Activated CD8-positive, alpha-beta memory T cell treated with anti-CD3 and anti-CD28 coated beads, Interleukin-2, amount 50 U/mL, for 48 hours (primary cell): Measurements from ENCODE around the gene NPR2.

ENCODE experiments used
- DNase-seq: peaks from one replicate; pipeline ENCODE4 v3.0.0-alpha.2; 2020

The NPR2 gene

GRCh38 chr9:35791297-35791921, at the start of gene NPR2:
TSS of gene NPR2 (plus strand) at chr9:35791591. CDS start at chr9:35792409, 818 bp downstream.
- DNase-seq = no peak

- no peak for DNase-seq
These were observed 49.7 kb upstream of the NPR2 start for GRCh38 chr9:35741740-35742139.

- no peak for DNase-seq
These were observed 47.9 kb upstream of the NPR2 start for GRCh38 chr9:35743452-35743851.

GRCh38 chr9:35743880-35744518, 47.4 kb upstream of the NPR2 start:
- DNase-seq = no peak

GRCh38 chr9:35745569-35745968, 45.8 kb upstream of the NPR2 start:
- DNase-seq = no peak

- no peak for DNase-seq
These were observed 44.8 kb upstream of the NPR2 start for GRCh38 chr9:35746583-35746982.

GRCh38 chr9:35748242-35748857, 43.0 kb upstream of the NPR2 start:
- no peak for DNase-seq

GRCh38 chr9:35748858-35749514, 42.4 kb upstream of the NPR2 start, which contains the start of the genes GBA2 and RGP1:
TSS of gene GBA2 (minus strand) at chr9:35749228. CDS start at chr9:35748704, 524 bp downstream.
TSS of gene RGP1 (plus strand) at chr9:35749287. CDS start at chr9:35749756, 469 bp downstream.
- DNase-seq = peak; percentile 86

GRCh38 chr9:35749515-35750255, 41.7 kb upstream of the NPR2 start:
- peak; percentile 64 for DNase-seq

GRCh38 chr9:35750256-35750531, 41.2 kb upstream of the NPR2 start:
- no peak for DNase-seq

- DNase-seq = no peak
These were observed 37.9 kb upstream of the NPR2 start for GRCh38 chr9:35753466-35753865.

- no peak for DNase-seq
These were observed 37.1 kb upstream of the NPR2 start, which contains the start of gene MSMP for GRCh38 chr9:35754264-35754663. TSS of gene MSMP (minus strand) at chr9:35754276. CDS start at chr9:35754129, 147 bp downstream.

- DNase-seq = no peak
These were observed 36.3 kb upstream of the NPR2 start for GRCh38 chr9:35755071-35755470.

GRCh38 chr9:35756275-35757225, 34.8 kb upstream of the NPR2 start:
- DNase-seq = peak; percentile 89

GRCh38 chr9:35757226-35757891, 34.0 kb upstream of the NPR2 start:
- peak; percentile 71 for DNase-seq

GRCh38 chr9:35757892-35758275, 33.5 kb upstream of the NPR2 start:
- no peak for DNase-seq

- DNase-seq = no peak
These were observed 32.8 kb upstream of the NPR2 start for GRCh38 chr9:35758475-35759050.

- DNase-seq = no peak
These were observed 31.6 kb upstream of the NPR2 start for GRCh38 chr9:35759795-35760194.

- DNase-seq = no peak
These were observed 30.7 kb upstream of the NPR2 start for GRCh38 chr9:35760651-35761050.

- DNase-seq = no peak
These were observed 28.2 kb upstream of the NPR2 start for GRCh38 chr9:35763181-35763580.

GRCh38 chr9:35763803-35764202, 27.6 kb upstream of the NPR2 start:
- no peak for DNase-seq
